ENCODE data around the gene ST7.

DNA sequence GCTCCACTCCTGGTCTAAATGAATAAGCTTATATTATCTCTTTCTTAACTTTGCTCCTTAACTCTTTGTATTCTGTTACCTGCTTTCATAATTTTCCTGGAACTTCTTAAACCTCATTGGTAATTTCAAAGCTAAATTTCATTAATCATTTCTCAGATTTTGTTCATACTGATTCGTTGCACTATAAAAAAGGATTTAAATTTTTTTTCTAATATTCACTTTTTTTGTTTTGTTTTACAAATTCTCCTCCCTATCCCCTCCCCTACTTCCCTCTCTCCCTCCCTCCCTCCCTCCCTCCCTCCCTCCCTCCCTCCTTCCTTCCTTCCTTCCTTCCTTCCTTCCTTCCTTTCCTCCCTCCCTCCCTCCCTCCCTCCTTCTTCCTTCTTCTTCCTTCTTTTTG is 14.7 kb downstream of the ST7 start:
- TF ChIP-seq, protein P1, sequence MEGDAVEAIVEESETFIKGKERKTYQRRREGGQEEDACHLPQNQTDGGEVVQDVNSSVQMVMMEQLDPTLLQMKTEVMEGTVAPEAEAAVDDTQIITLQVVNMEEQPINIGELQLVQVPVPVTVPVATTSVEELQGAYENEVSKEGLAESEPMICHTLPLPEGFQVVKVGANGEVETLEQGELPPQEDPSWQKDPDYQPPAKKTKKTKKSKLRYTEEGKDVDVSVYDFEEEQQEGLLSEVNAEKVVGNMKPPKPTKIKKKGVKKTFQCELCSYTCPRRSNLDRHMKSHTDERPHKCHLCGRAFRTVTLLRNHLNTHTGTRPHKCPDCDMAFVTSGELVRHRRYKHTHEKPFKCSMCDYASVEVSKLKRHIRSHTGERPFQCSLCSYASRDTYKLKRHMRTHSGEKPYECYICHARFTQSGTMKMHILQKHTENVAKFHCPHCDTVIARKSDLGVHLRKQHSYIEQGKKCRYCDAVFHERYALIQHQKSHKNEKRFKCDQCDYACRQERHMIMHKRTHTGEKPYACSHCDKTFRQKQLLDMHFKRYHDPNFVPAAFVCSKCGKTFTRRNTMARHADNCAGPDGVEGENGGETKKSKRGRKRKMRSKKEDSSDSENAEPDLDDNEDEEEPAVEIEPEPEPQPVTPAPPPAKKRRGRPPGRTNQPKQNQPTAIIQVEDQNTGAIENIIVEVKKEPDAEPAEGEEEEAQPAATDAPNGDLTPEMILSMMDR (conservative IDR thresholded peaks at IDR 0.05 in 1 of 2, IDR thresholded peaks at IDR 0.05 in 1 of 2; ENCODE audit: low read depth in 1 of 2, low read length in 2 of 2): no peak
- no peak for TF ChIP-seq EZH2 (IDR thresholded peaks at IDR 0.05; ENCODE audit: low read length, missing control alignments)

Data from fibroblast of lung (primary cell).